HCT116 (cell line): Measurements from ENCODE around the gene RBM39.
"Not testable (repeated sequence)": the region's sequence is repeated elsewhere in the genome, so short reads cannot be mapped to it uniquely, and the experiment has no call there.

Source experiments
- CTCF ChIP-seq, 3 experiments: fragments of 200-600 bp in 1 of 3; sonication (generic) in 1 of 3; IDR thresholded peaks in 2 of 3; conservative IDR thresholded peaks in 1 of 3; 2 replicates each; pipeline ENCODE4 v1.5.1; 2012 to 2017; ENCODE audit warnings: low read depth in 2 of 3, low read length in 2 of 3, antibody characterized with exemption in 1 of 3, borderline replicate concordance in 1 of 3, control low read depth in 1 of 3, mild to moderate bottlenecking in 1 of 3, mixed read lengths in 1 of 3, mixed run types in 1 of 3, moderate library complexity in 1 of 3; ENCODE audit not compliant: insufficient read depth in 1 of 3
- EGR1 ChIP-seq: IDR thresholded peaks from 2 replicates; pipeline ENCODE4 v1.6.1; 2012; ENCODE audit warnings: low read depth
- EZH2 ChIP-seq: fragments of 200-600 bp; sonication (generic); IDR thresholded peaks from 2 replicates; pipeline ENCODE4 v1.6.1; 2017; ENCODE audit warnings: antibody characterized with exemption, mixed run types
- EZH2phosphoT487 ChIP-seq: fragments of 200-600 bp; IDR thresholded peaks from 2 replicates; pipeline ENCODE4 v1.6.1; 2018; ENCODE audit warnings: antibody characterized with exemption, borderline replicate concordance
- MAX ChIP-seq: IDR thresholded peaks from 2 replicates; pipeline ENCODE4 v1.6.1; 2012
- POLR2A ChIP-seq: IDR thresholded peaks from 2 replicates; pipeline ENCODE4 v1.7.0; 2011; ENCODE audit warnings: borderline replicate concordance; ENCODE audit not compliant: insufficient read depth, insufficient read length; ENCODE audit errors: extremely low read depth
- POLR2AphosphoS5 ChIP-seq: IDR thresholded peaks from 2 replicates; pipeline ENCODE4 v1.6.1; 2011; ENCODE audit warnings: mild to moderate bottlenecking, low read depth, low read length, moderate library complexity
- RAD21 ChIP-seq: IDR thresholded peaks from 2 replicates; pipeline ENCODE4 v1.6.1; 2012; ENCODE audit warnings: low read depth, mild to moderate bottlenecking
- REST ChIP-seq: IDR thresholded peaks from 2 replicates; pipeline ENCODE4 v1.6.1; 2012; ENCODE audit warnings: low read depth
- SP1 ChIP-seq: IDR thresholded peaks from 2 replicates; pipeline ENCODE4 v1.6.1; 2012; ENCODE audit warnings: low read depth
- SRF ChIP-seq: IDR thresholded peaks from 2 replicates; pipeline ENCODE4 v1.6.1; 2012; ENCODE audit warnings: low read depth
- YY1 ChIP-seq: IDR thresholded peaks from 2 replicates; pipeline ENCODE4 v1.6.1; 2011; ENCODE audit warnings: low read length, low read depth, moderate library complexity, mild to moderate bottlenecking; ENCODE audit not compliant: insufficient replicate concordance; ENCODE audit errors: extremely low read depth
- ZNF274 ChIP-seq: fragments of 200-500 bp; sonication (Bioruptor generic); IDR thresholded peaks from 2 replicates; pipeline ENCODE4 v1.6.1; 2014; ENCODE audit warnings: mild to moderate bottlenecking, low read depth, low read length, inconsistent platforms
- TF ChIP-seq, protein P1 (sequence below): IDR thresholded peaks from 2 replicates; pipeline ENCODE4 v1.6.1; 2011; ENCODE audit warnings: mild to moderate bottlenecking, low read length, moderate library complexity; ENCODE audit not compliant: insufficient replicate concordance; ENCODE audit errors: extremely low read depth

- TF ChIP-seq YY1; RAD21; CTCF (IDR thresholded peaks at IDR 0.05 in 2 of 3, conservative IDR thresholded peaks at IDR 0.05 in 1 of 3; ENCODE audit: borderline replicate concordance in 1 of 3, insufficient read depth in 1 of 3, low read depth in 2 of 3, low read length in 2 of 3); EGR1; EZH2phosphoT487; SP1; POLR2AphosphoS5; POLR2A; ZNF274; EZH2; MAX; SRF; REST: not testable (repeated sequence)
- TF ChIP-seq, protein P1, sequence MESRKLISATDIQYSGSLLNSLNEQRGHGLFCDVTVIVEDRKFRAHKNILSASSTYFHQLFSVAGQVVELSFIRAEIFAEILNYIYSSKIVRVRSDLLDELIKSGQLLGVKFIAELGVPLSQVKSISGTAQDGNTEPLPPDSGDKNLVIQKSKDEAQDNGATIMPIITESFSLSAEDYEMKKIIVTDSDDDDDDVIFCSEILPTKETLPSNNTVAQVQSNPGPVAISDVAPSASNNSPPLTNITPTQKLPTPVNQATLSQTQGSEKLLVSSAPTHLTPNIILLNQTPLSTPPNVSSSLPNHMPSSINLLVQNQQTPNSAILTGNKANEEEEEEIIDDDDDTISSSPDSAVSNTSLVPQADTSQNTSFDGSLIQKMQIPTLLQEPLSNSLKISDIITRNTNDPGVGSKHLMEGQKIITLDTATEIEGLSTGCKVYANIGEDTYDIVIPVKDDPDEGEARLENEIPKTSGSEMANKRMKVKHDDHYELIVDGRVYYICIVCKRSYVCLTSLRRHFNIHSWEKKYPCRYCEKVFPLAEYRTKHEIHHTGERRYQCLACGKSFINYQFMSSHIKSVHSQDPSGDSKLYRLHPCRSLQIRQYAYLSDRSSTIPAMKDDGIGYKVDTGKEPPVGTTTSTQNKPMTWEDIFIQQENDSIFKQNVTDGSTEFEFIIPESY = not testable (repeated sequence)
Measured at GRCh38 chr20:35713120-35713519, 28.9 kb downstream of the RBM39 start.
